ENCODE measurements around the gene ITGA8. TPM values are rescaled to one million over a fixed set of nuclear protein-coding genes. Genes with fewer than 3 reads are reported as not detected.

Gene ITGA8
- total RNA-seq, 1 experiment from 2014 or later, result not detected

DNA sequence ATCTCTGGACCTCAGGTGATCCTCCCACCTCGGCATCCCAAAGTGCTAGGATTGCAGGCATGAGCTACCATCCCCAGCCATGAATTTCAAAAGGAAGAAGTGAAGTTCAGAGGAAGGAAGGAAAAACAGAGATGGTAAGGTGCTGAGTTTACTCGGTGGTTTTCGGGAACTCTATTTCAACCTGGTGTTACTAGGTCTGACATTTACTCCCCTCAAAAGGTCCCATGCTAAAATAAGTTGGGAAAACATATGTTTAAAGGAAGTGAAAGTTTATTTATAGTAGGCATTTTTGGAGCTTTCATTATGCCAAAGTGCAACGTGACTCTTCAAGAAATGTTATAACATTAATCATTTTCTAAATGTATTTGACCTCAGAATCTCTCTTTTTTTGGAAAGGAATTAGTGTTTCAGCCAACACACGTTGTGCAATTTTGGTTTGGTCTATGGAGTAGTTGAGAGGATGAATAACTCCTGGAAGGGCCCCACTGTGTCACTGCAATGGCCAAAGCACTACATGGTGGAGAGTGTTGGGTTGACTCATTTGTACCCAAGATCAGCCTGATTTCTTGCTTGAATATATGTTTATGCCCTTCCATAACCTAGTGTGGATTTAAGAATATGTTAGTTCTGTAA is 233.9 kb downstream of the ITGA8 start:
- DNase-seq, result no peak
- Histone ChIP-seq H2AFZ (ENCODE audit: low read length) (no peak overlapping the region), H3K4me1 (ENCODE audit: low read length) (no peaks in the 10 kb centered on the region), H3K27me3 (ENCODE audit: low read length) (no peaks in the 10 kb centered on the region), H3K4me2 (ENCODE audit: low read depth, low read length, poor library complexity, severe bottlenecking) (no peak overlapping the region), H3K9me2 (replicated peaks; ENCODE audit: insufficient read depth, low read length) (no peaks in the 10 kb centered on the region), H3K79me2 (ENCODE audit: low read length) (no peaks in the 10 kb centered on the region), H3K9ac (ENCODE audit: low read length) (no peak overlapping the region), H3K36me3 (ENCODE audit: insufficient read depth, low read length) (no peaks in the 10 kb centered on the region), H3K4me3 (ENCODE audit: low read length) (no peak overlapping the region), H3K27ac (ENCODE audit: low read length) (no peak overlapping the region), H3K9me3 (ENCODE audit: low read length) (no peaks in the 10 kb centered on the region), H4K20me1 (ENCODE audit: insufficient read depth, low read depth, low read length) (no peaks in the 10 kb centered on the region)

DNA sequence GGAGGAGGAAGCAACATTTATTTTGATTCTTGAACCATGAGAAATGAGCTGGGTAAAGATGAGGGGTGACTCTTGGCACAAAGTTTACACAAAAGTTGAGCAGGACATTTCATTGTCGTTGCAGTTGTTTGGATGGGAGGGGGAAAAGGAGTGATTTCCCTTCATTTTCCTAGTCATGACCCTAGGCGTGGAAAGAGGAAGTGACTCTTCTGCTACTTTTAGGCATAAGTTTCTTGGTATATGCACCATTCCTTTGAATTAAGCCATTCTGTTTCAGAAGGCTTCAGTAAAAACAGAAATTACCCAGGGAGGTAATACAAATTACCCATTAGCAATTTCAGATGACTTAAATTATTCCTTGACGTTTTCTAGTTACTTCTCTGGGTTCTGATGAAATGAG is 234.7 kb downstream of the ITGA8 start:
- no peaks in the 10 kb centered on the region for H3K4me1 ChIP-seq (ENCODE audit: low read length)
- no peak overlapping the region for H3K4me3 ChIP-seq (ENCODE audit: low read length)

DNA sequence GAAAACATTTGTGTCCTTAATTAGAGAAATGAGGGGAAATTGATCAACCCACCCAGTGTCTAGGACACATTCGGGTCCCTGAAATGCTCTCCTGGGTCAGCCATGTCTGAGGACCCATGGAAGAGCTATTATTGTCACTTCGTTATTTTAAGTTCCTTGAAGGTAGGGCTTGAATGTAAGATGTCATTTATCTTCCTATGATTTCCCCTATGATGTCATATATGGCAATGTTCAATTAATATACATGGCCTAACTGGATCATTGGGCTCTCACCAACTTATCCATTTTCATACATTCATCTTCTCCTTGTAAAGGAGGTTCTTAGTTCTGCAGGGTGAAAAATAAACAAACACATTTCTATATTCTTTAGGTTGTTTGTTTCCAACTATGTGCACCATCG is 235.6 kb downstream of the ITGA8 start:
- H4K20me1 ChIP-seq (ENCODE audit: insufficient read depth, low read depth, low read length), result no peaks in the 10 kb centered on the region
- no peak for DNase-seq
- no peaks in the 10 kb centered on the region for H3K36me3 ChIP-seq (ENCODE audit: insufficient read depth, low read length)
- no peaks in the 10 kb centered on the region for H3K9me2 ChIP-seq (replicated peaks; ENCODE audit: insufficient read depth, low read length)
- no peaks in the 10 kb centered on the region for H3K79me2 ChIP-seq (ENCODE audit: low read length)
- H2AFZ ChIP-seq (ENCODE audit: low read length), result no peak overlapping the region
- no peak overlapping the region for H3K4me2 ChIP-seq (ENCODE audit: low read depth, low read length, poor library complexity, severe bottlenecking)
- no peak overlapping the region for H3K4me3 ChIP-seq (ENCODE audit: low read length)
- H3K9ac ChIP-seq (ENCODE audit: low read length), result no peak overlapping the region
- H3K27me3 ChIP-seq (ENCODE audit: low read length), result no peaks in the 10 kb centered on the region
- no peaks in the 10 kb centered on the region for H3K4me1 ChIP-seq (ENCODE audit: low read length)
- no peak overlapping the region for H3K27ac ChIP-seq (ENCODE audit: low read length)
- no peaks in the 10 kb centered on the region for H3K9me3 ChIP-seq (ENCODE audit: low read length)

More for the DNA sequence above, 234.7 kb downstream of the ITGA8 start:
- Histone ChIP-seq H4K20me1 (ENCODE audit: insufficient read depth, low read depth, low read length) (no peaks in the 10 kb centered on the region), H3K9ac (ENCODE audit: low read length) (no peak overlapping the region), H3K36me3 (ENCODE audit: insufficient read depth, low read length) (no peaks in the 10 kb centered on the region), H3K9me2 (replicated peaks; ENCODE audit: insufficient read depth, low read length) (no peaks in the 10 kb centered on the region), H3K27ac (ENCODE audit: low read length) (no peak overlapping the region), H3K4me2 (ENCODE audit: low read depth, low read length, poor library complexity, severe bottlenecking) (no peak overlapping the region), H3K27me3 (ENCODE audit: low read length) (no peaks in the 10 kb centered on the region), H3K79me2 (ENCODE audit: low read length) (no peaks in the 10 kb centered on the region), H2AFZ (ENCODE audit: low read length) (no peak overlapping the region), H3K9me3 (ENCODE audit: low read length) (no peaks in the 10 kb centered on the region)
- no peak for DNase-seq

DNA sequence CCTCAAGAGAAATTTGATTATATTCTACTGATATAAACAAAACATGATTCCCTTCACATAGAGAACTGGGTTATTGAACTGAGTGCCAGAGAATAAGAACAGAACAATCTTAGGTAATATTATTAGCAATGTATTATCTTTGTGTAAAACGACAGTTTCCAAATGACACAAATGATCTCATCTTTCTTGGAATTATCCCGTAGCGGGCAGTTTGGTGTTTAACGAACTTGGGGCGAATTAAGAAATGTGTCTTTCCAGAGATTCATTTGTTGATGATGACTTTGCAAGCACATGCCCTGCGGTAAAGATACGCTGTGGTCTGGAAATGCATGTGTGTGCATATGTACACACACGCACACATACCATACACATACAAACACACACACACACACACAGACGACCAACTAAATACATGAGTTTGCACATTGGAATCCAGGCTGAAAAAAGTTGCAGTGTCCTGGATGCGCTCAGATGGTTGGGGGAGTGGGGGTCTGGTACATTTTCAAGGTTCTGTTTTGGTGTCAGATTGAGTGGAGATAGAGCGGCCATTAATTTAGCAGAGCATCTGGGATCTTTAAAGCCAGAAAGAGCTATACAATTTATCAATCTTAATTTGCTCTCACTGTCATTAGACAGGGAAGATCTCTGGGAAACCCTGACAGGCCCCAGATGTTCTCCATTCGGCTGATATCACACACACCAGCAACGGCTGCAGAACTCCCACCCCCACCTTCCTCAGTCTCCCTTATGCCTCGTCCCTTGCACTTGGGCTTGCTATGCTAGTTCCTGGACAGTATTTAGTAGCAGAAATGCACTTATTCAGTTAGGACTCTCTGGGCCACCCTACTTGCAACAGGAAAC is 236.3 kb downstream of the ITGA8 start:
- no peaks in the 10 kb centered on the region for H4K20me1 ChIP-seq (ENCODE audit: insufficient read depth, low read depth, low read length)
- no peaks in the 10 kb centered on the region for H3K9me2 ChIP-seq (replicated peaks; ENCODE audit: insufficient read depth, low read length)
- H3K4me1 ChIP-seq (ENCODE audit: low read length), result no peaks in the 10 kb centered on the region
- DNase-seq, result no peak
- H2AFZ ChIP-seq (ENCODE audit: low read length), result no peak overlapping the region
- no peak overlapping the region for H3K27ac ChIP-seq (ENCODE audit: low read length)
- H3K27me3 ChIP-seq (ENCODE audit: low read length), result no peaks in the 10 kb centered on the region
- H3K9ac ChIP-seq (ENCODE audit: low read length), result no peak overlapping the region
- no peaks in the 10 kb centered on the region for H3K36me3 ChIP-seq (ENCODE audit: insufficient read depth, low read length)
- no peaks in the 10 kb centered on the region for H3K79me2 ChIP-seq (ENCODE audit: low read length)
- H3K4me2 ChIP-seq (ENCODE audit: low read depth, low read length, poor library complexity, severe bottlenecking), result no peak overlapping the region
- no peaks in the 10 kb centered on the region for H3K9me3 ChIP-seq (ENCODE audit: low read length)
- no peak overlapping the region for H3K4me3 ChIP-seq (ENCODE audit: low read length)

DNA sequence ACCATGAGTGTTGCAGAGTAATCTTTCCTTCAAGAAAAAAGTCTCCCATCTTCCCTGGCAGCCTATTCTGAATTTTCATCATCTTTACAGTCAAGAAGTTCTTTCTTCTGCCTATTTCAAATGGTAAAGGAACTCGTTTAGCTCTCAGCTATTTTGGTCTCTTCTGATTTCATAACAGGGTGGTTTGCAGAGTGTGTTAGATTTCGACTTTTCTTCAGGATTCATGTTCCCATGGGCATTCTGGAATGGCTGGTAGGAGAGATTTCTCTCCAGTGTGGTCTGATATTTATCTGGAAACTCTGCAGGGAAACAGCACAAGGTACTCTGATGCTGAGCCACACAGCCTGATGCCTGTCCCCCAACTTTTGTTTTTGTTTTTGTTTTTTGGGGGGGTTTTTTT is 237.6 kb downstream of the ITGA8 start:
- Histone ChIP-seq H3K36me3 (ENCODE audit: insufficient read depth, low read length) (no peaks in the 10 kb centered on the region), H3K4me1 (ENCODE audit: low read length) (no peaks in the 10 kb centered on the region), H3K27ac (ENCODE audit: low read length) (no peak overlapping the region), H3K9me2 (replicated peaks; ENCODE audit: insufficient read depth, low read length) (no peaks in the 10 kb centered on the region), H2AFZ (ENCODE audit: low read length) (no peak overlapping the region), H3K4me2 (ENCODE audit: low read depth, low read length, poor library complexity, severe bottlenecking) (no peak overlapping the region), H3K9ac (ENCODE audit: low read length) (no peak overlapping the region), H3K9me3 (ENCODE audit: low read length) (no peaks in the 10 kb centered on the region), H3K4me3 (ENCODE audit: low read length) (no peak overlapping the region), H3K79me2 (ENCODE audit: low read length) (no peaks in the 10 kb centered on the region), H4K20me1 (ENCODE audit: insufficient read depth, low read depth, low read length) (no peaks in the 10 kb centered on the region), H3K27me3 (ENCODE audit: low read length) (no peaks in the 10 kb centered on the region)
- DNase-seq, result no peak

DNA sequence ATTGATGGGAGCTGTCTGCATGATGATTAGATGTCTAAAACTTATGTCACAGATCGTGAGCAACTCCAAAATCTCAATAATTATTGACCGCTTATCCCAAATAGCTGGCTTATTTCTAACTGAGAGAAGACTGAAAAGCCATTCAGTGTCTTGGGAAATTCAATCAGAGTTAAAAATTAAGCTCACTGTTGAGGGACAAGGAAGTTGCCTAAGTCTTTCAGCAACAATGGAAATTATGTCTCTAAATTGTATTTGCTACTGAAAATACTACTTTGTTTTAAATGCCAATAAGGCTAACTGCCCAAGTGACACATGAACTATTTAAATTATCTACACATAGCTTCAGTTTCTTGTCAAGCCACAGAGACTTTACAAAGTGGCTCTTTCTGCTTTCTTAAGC is 240.8 kb downstream of the ITGA8 start:
- H3K9ac ChIP-seq (ENCODE audit: low read length), result no peak overlapping the region
- H4K20me1 ChIP-seq (ENCODE audit: insufficient read depth, low read depth, low read length), result no peaks in the 10 kb centered on the region
- no peaks in the 10 kb centered on the region for H3K36me3 ChIP-seq (ENCODE audit: insufficient read depth, low read length)
- H3K4me2 ChIP-seq (ENCODE audit: low read depth, low read length, poor library complexity, severe bottlenecking), result no peak overlapping the region
- H3K27ac ChIP-seq (ENCODE audit: low read length), result no peak overlapping the region
- H3K79me2 ChIP-seq (ENCODE audit: low read length), result no peaks in the 10 kb centered on the region
- no peak overlapping the region for H2AFZ ChIP-seq (ENCODE audit: low read length)
- no peak overlapping the region for H3K4me3 ChIP-seq (ENCODE audit: low read length)
- H3K27me3 ChIP-seq (ENCODE audit: low read length), result no peaks in the 10 kb centered on the region
- no peak for DNase-seq
- H3K4me1 ChIP-seq (ENCODE audit: low read length), result no peaks in the 10 kb centered on the region
- H3K9me2 ChIP-seq (replicated peaks; ENCODE audit: insufficient read depth, low read length), result no peaks in the 10 kb centered on the region
- H3K9me3 ChIP-seq (ENCODE audit: low read length), result no peaks in the 10 kb centered on the region

DNA sequence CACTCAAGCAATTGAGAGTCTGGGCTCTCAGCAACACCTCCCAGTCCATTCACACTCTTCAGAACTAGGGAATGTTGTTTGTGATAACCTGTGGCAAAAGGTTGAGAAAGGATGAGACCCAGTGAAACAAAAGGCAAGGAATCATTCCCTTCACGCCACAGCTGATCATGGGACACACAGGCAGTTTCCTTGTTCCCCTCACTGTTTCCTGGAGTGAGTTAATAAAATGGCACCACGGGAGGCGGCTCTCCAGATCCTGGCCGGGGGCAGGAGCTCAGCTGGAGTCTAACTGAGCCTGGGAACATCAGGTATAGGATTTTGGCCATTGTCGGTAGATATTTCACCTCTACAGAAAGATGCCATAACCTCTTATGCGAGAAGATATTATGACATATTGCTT is 241.3 kb downstream of the ITGA8 start:
- no peak for DNase-seq
- H4K20me1 ChIP-seq (ENCODE audit: insufficient read depth, low read depth, low read length), result no peaks in the 10 kb centered on the region
- H3K79me2 ChIP-seq (ENCODE audit: low read length), result no peaks in the 10 kb centered on the region
- no peaks in the 10 kb centered on the region for H3K27me3 ChIP-seq (ENCODE audit: low read length)
- H3K4me3 ChIP-seq (ENCODE audit: low read length), result no peak overlapping the region
- no peaks in the 10 kb centered on the region for H3K9me2 ChIP-seq (replicated peaks; ENCODE audit: insufficient read depth, low read length)
- H3K36me3 ChIP-seq (ENCODE audit: insufficient read depth, low read length), result no peaks in the 10 kb centered on the region
- no peaks in the 10 kb centered on the region for H3K4me1 ChIP-seq (ENCODE audit: low read length)
- no peak overlapping the region for H3K27ac ChIP-seq (ENCODE audit: low read length)
- no peaks in the 10 kb centered on the region for H3K9me3 ChIP-seq (ENCODE audit: low read length)
- H3K4me2 ChIP-seq (ENCODE audit: low read depth, low read length, poor library complexity, severe bottlenecking), result no peak overlapping the region
- no peak overlapping the region for H2AFZ ChIP-seq (ENCODE audit: low read length)
- no peak overlapping the region for H3K9ac ChIP-seq (ENCODE audit: low read length)

DNA sequence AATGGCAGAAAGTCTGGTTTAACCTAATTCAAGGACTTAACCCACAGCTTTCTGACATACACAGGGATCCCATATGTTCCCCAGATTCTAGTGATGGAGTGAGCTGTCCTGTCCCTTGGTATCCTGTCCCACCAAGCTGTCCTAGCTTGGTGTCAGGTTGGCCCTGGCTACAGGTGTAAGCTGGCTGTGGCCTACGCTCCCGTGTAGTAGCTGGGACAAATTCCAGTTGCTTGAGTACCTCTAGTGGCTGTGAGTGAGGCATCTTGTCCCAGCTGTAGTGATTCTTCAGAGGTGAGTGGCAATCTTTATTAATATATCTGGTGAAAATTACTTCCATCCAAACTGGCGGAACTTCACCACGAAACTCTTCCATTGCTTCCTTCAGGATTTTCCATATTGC is 243.4 kb downstream of the ITGA8 start:
- H3K36me3 ChIP-seq (ENCODE audit: insufficient read depth, low read length), result no peaks in the 10 kb centered on the region
- no peak overlapping the region for H3K4me3 ChIP-seq (ENCODE audit: low read length)
- no peak overlapping the region for H3K9ac ChIP-seq (ENCODE audit: low read length)
- DNase-seq, result no peak
- no peak overlapping the region for H3K4me2 ChIP-seq (ENCODE audit: low read depth, low read length, poor library complexity, severe bottlenecking)
- no peaks in the 10 kb centered on the region for H3K79me2 ChIP-seq (ENCODE audit: low read length)
- H3K4me1 ChIP-seq (ENCODE audit: low read length), result no peaks in the 10 kb centered on the region
- no peak overlapping the region for H2AFZ ChIP-seq (ENCODE audit: low read length)
- H3K27ac ChIP-seq (ENCODE audit: low read length), result no peak overlapping the region
- H3K9me3 ChIP-seq (ENCODE audit: low read length), result no peaks in the 10 kb centered on the region
- no peaks in the 10 kb centered on the region for H3K27me3 ChIP-seq (ENCODE audit: low read length)
- no peaks in the 10 kb centered on the region for H4K20me1 ChIP-seq (ENCODE audit: insufficient read depth, low read depth, low read length)
- no peaks in the 10 kb centered on the region for H3K9me2 ChIP-seq (replicated peaks; ENCODE audit: insufficient read depth, low read length)
